ENCODE results near the gene ENKD1. TPM values are rescaled to one million over a fixed set of nuclear protein-coding genes. Genes with fewer than 3 reads are reported as not detected.

The ENKD1 gene
- total RNA-seq, 1 experiment from 2014 or later = 8.9 TPM

- H3K36me3 ChIP-seq (ENCODE audit: control insufficient read depth, insufficient read depth, low read length) = no peaks in the 10 kb centered on the region
- no TSS peak for BruUV-seq (replicated peaks)
- H3K9me3 Mint-ChIP-seq (ENCODE audit: unreplicated experiment) = no peaks in the 10 kb centered on the region
- H3K27ac Mint-ChIP-seq (ENCODE audit: unreplicated experiment) = no peak overlapping the region
- H3K9me3 ChIP-seq = no peaks in the 10 kb centered on the region
- H3K27me3 Mint-ChIP-seq (ENCODE audit: insufficient read depth, unreplicated experiment) = no peaks in the 10 kb centered on the region
- H3K36me3 Mint-ChIP-seq (ENCODE audit: insufficient read depth, unreplicated experiment) = peaks cover 13% of the 10 kb centered on the region
- DNase-seq = no peak
- ChIA-PET POLR2A (interaction anchor here (1.0 kb wide), 1 partner anchor 9 kb away, joined by 3 read pairs; the partner anchor contains the start of gene ACD), CTCF (no interaction called here)
- no peaks in the 10 kb centered on the region for H3K27me3 ChIP-seq (replicated peaks; ENCODE audit: control insufficient read depth, insufficient read depth, low read length)
- H3K4me1 Mint-ChIP-seq (ENCODE audit: low read depth, unreplicated experiment) = no peaks in the 10 kb centered on the region
- peaks cover 6% of the 10 kb centered on the region; the same call in 1 of the 2 replicates for H3K4me1 ChIP-seq
- no peak overlapping the region for H3K4me3 Mint-ChIP-seq (ENCODE audit: unreplicated experiment)
- H3K4me3 ChIP-seq (ENCODE audit: low read depth, low read length) = no peak overlapping the region
- intact Hi-C loops (cut with micrococcal nuclease; ENCODE audit: unreplicated experiment) = no loop called here
- TF ChIP-seq CTCF (IDR thresholded peaks at IDR 0.05; ENCODE audit: insufficient read depth in 1 of 2, low read depth in 1 of 2, low read length in 1 of 2, severe bottlenecking in 1 of 2, unreplicated experiment in 1 of 2) = no peak
These were observed 15.5 kb downstream of the ENKD1 start for GRCh38 chr16:67651039-67651438.

- Mint-ChIP-seq H3K36me3 (ENCODE audit: insufficient read depth, unreplicated experiment) (peaks cover 7% of the 10 kb centered on the region), H3K27ac (ENCODE audit: unreplicated experiment) (no peak overlapping the region), H3K9me3 (ENCODE audit: unreplicated experiment) (no peaks in the 10 kb centered on the region), H3K4me1 (ENCODE audit: low read depth, unreplicated experiment) (no peaks in the 10 kb centered on the region), H3K27me3 (ENCODE audit: insufficient read depth, unreplicated experiment) (no peaks in the 10 kb centered on the region), H3K4me3 (ENCODE audit: unreplicated experiment) (no peak overlapping the region)
- Histone ChIP-seq H3K27me3 (replicated peaks; ENCODE audit: control insufficient read depth, insufficient read depth, low read length) (no peaks in the 10 kb centered on the region), H3K4me1 (peaks cover 10% of the 10 kb centered on the region), H3K9me3 (no peaks in the 10 kb centered on the region), H3K4me3 (ENCODE audit: low read depth, low read length) (no peak overlapping the region), H3K36me3 (ENCODE audit: control insufficient read depth, insufficient read depth, low read length) (no peaks in the 10 kb centered on the region)
- BruUV-seq (replicated peaks) = no TSS peak
- no peak for DNase-seq
- intact Hi-C loops (cut with micrococcal nuclease; ENCODE audit: unreplicated experiment) = no loop called here
- TF ChIP-seq CTCF (IDR thresholded peaks at IDR 0.05; ENCODE audit: insufficient read depth in 1 of 2, low read depth in 1 of 2, low read length in 1 of 2, severe bottlenecking in 1 of 2, unreplicated experiment in 1 of 2) = no peak
- ChIA-PET CTCF (interaction anchor here (0.7 kb wide), 1 partner anchor 129 kb away, joined by 3 read pairs; no protein-coding TSS in a partner anchor), POLR2A (no interaction called here)
These were observed 16.5 kb downstream of the ENKD1 start for GRCh38 chr16:67650023-67650422.

DNA sequence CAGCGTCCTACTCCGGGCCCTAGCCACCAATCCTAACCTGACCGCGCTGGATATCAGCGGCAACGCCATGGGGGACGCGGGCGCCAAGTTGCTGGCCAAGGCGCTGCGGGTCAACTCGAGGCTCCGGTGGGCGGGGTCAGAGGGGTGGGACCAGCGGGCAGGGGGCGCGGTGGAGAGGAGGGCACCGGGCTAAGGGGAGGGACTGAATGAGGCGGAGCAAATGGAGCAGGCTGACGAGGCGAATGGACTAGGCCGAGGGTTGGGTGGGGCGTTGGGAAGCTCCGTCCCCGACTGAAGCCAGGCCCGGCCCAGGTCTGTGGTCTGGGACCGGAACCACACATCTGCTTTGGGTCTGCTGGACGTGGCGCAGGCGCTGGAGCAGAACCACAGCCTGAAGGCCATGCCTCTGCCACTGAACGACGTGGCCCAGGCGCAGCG is 17.0 kb downstream of the ENKD1 start:
- no peak overlapping the region for H3K4me3 ChIP-seq (ENCODE audit: low read depth, low read length)
- Mint-ChIP-seq H3K4me3 (ENCODE audit: unreplicated experiment) (no peak overlapping the region), H3K9me3 (ENCODE audit: unreplicated experiment) (no peaks in the 10 kb centered on the region), H3K4me1 (ENCODE audit: low read depth, unreplicated experiment) (no peaks in the 10 kb centered on the region), H3K36me3 (ENCODE audit: insufficient read depth, unreplicated experiment) (peaks cover 7% of the 10 kb centered on the region), H3K27ac (ENCODE audit: unreplicated experiment) (no peak overlapping the region), H3K27me3 (ENCODE audit: insufficient read depth, unreplicated experiment) (no peaks in the 10 kb centered on the region)
- H3K9me3 ChIP-seq = no peaks in the 10 kb centered on the region
- intact Hi-C loops (cut with micrococcal nuclease; ENCODE audit: unreplicated experiment) = no loop called here
- no peaks in the 10 kb centered on the region for H3K27me3 ChIP-seq (replicated peaks; ENCODE audit: control insufficient read depth, insufficient read depth, low read length)
- H3K4me1 ChIP-seq = peaks cover 10% of the 10 kb centered on the region
- ChIA-PET POLR2A (interaction anchor here (0.5 kb wide), 1 partner anchor 11 kb away, joined by 4 read pairs; the partner anchor contains the start of gene PARD6A), CTCF (interaction anchor here (1.3 kb wide), 1 partner anchor 128 kb away, joined by 4 read pairs; no protein-coding TSS in a partner anchor)
- TF ChIP-seq CTCF (IDR thresholded peaks at IDR 0.05; ENCODE audit: insufficient read depth in 1 of 2, low read depth in 1 of 2, low read length in 1 of 2, severe bottlenecking in 1 of 2, unreplicated experiment in 1 of 2) = no peak
- no peak for DNase-seq
- no peaks in the 10 kb centered on the region for H3K36me3 ChIP-seq (ENCODE audit: control insufficient read depth, insufficient read depth, low read length)
- no TSS peak for BruUV-seq (replicated peaks)
